ENCODE results near the gene ZNF280C.
"Not testable (repeated sequence)": the region's sequence is repeated elsewhere in the genome, so short reads cannot be mapped to it uniquely, and the experiment has no call there.

The ZNF280C gene

GRCh38 chrX:130262231-130262630 lies 6.5 kb downstream of the ZNF280C start:
- no peak for DNase-seq (ENCODE audit: low read depth in 2 of 2)

- no peak for DNase-seq (ENCODE audit: low read depth in 2 of 2)
These were observed 7.3 kb downstream of the ZNF280C start for GRCh38 chrX:130261296-130261893.

GRCh38 chrX:130260316-130260715 lies 8.4 kb downstream of the ZNF280C start:
- DNase-seq (ENCODE audit: low read depth in 2 of 2): no peak

GRCh38 chrX:130253916-130254315 lies 14.8 kb downstream of the ZNF280C start:
- DNase-seq (ENCODE audit: low read depth in 2 of 2): no peak

GRCh38 chrX:130251671-130252070 lies 17.0 kb downstream of the ZNF280C start:
- DNase-seq (ENCODE audit: low read depth in 2 of 2): no peak

GRCh38 chrX:130247996-130248395 lies 20.7 kb downstream of the ZNF280C start:
- DNase-seq (ENCODE audit: low read depth in 2 of 2): no peak

GRCh38 chrX:130246084-130246483 lies 22.6 kb downstream of the ZNF280C start:
- no peak for DNase-seq (ENCODE audit: low read depth in 2 of 2)

GRCh38 chrX:130245441-130245840 lies 23.3 kb downstream of the ZNF280C start:
- peak; percentile 42 to 52 for DNase-seq (ENCODE audit: low read depth in 2 of 2)

GRCh38 chrX:130231184-130231583 lies 37.5 kb downstream of the ZNF280C start:
- DNase-seq (ENCODE audit: low read depth in 2 of 2): not testable (repeated sequence)

GRCh38 chrX:130228871-130229270 lies 39.8 kb downstream of the ZNF280C start:
- DNase-seq (ENCODE audit: low read depth in 2 of 2): no peak

GRCh38 chrX:130224810-130225209 lies 43.9 kb downstream of the ZNF280C start:
- no peak for DNase-seq (ENCODE audit: low read depth in 2 of 2)

GRCh38 chrX:130216320-130216719 lies 52.4 kb downstream of the ZNF280C start:
- no peak for DNase-seq (ENCODE audit: low read depth in 2 of 2)

GRCh38 chrX:130213376-130213775 lies 55.3 kb downstream of the ZNF280C start:
- no peak for DNase-seq (ENCODE audit: low read depth in 2 of 2)

- DNase-seq (ENCODE audit: low read depth in 2 of 2): no peak
These were observed 56.3 kb downstream of the ZNF280C start for GRCh38 chrX:130212371-130212770.

GRCh38 chrX:130211415-130212186 lies 57.1 kb downstream of the ZNF280C start:
- DNase-seq (ENCODE audit: low read depth in 2 of 2): no peak

GRCh38 chrX:130204647-130205046 lies 64.1 kb downstream of the ZNF280C start:
- DNase-seq (ENCODE audit: low read depth in 2 of 2): no peak

- DNase-seq (ENCODE audit: low read depth in 2 of 2): no peak
These were observed 71.2 kb downstream of the ZNF280C start for GRCh38 chrX:130197464-130197863.

GRCh38 chrX:130196466-130196865 lies 72.2 kb downstream of the ZNF280C start:
- DNase-seq (ENCODE audit: low read depth in 2 of 2): peak; percentile 39

GRCh38 chrX:130190801-130191200 lies 77.9 kb downstream of the ZNF280C start:
- DNase-seq (ENCODE audit: low read depth in 2 of 2): no peak

GRCh38 chrX:130186651-130187050 lies 82.0 kb downstream of the ZNF280C start:
- no peak for DNase-seq (ENCODE audit: low read depth in 2 of 2)

GRCh38 chrX:130184857-130185256 lies 83.8 kb downstream of the ZNF280C start:
- no peak for DNase-seq (ENCODE audit: low read depth in 2 of 2)

- no peak for DNase-seq (ENCODE audit: low read depth in 2 of 2)
These were observed 84.5 kb downstream of the ZNF280C start for GRCh38 chrX:130184168-130184567.

GRCh38 chrX:130179579-130180215 lies 89.0 kb downstream of the ZNF280C start:
- no peak for DNase-seq (ENCODE audit: low read depth in 2 of 2)
